Duodenal mucosa (tissue), 2 donors: ENCODE data around the gene IDI2.
"Not testable (repeated sequence)": the region's sequence is repeated elsewhere in the genome, so short reads cannot be mapped to it uniquely, and the experiment has no call there.

Experiments
- H3K27ac ChIP-seq: one replicate; pipeline ENCODE4 v1.7.0; 2013; ENCODE audit warnings: low read depth, low read length
- H3K27me3 ChIP-seq, 2 donors: one replicate each; pipeline ENCODE4 v1.7.0; 2013; ENCODE audit warnings: low read length in 2 of 2, control low read depth in 1 of 2; ENCODE audit not compliant: insufficient read depth in 2 of 2, control insufficient read depth in 1 of 2
- H3K36me3 ChIP-seq, 2 donors: one replicate each; pipeline ENCODE4 v1.7.0; 2013; ENCODE audit warnings: low read length in 2 of 2, control low read depth in 1 of 2; ENCODE audit not compliant: insufficient read depth in 2 of 2, control insufficient read depth in 1 of 2
- H3K4me1 ChIP-seq, 2 donors: one replicate each; pipeline ENCODE4 v1.7.0; 2013; ENCODE audit warnings: low read length in 2 of 2, control low read depth in 1 of 2; ENCODE audit not compliant: insufficient read depth in 2 of 2, control insufficient read depth in 1 of 2
- H3K4me3 ChIP-seq, 2 donors: one replicate each; pipeline ENCODE4 v1.7.0; 2013; ENCODE audit warnings: low read length in 2 of 2, low read depth in 1 of 2
- H3K9ac ChIP-seq, 2 donors: one replicate each; pipeline ENCODE4 v1.7.0; 2013; ENCODE audit warnings: low read length in 2 of 2, low read depth in 1 of 2
- H3K9me3 ChIP-seq, 2 donors: one replicate each; pipeline ENCODE4 v1.7.0; 2013; ENCODE audit warnings: low read length in 2 of 2, control low read depth in 1 of 2; ENCODE audit not compliant: control insufficient read depth in 1 of 2

Gene IDI2

DNA sequence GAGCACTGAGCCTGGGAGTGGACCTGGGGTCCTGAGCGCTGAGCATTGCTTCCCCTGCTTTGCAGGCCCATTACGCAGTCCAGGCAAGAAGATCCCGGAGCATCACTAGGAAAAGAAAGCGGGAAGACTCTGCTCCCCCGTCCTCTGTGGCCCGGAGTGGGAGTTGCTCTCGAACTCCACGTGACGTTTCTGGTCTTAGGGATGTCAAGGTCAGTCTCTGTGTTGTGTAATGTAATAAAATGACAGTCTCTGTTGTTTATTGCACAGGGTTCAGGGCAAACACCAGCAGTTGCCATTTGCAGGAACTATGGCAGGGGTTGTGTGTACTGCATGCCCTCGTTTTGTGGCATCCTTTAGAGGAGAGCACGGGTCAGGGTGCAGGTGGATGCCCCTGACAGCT is 10.0 kb downstream of the IDI2 start:
- H3K9ac ChIP-seq = no peak overlapping the region
- no peaks in the 10 kb centered on the region for H3K27me3 ChIP-seq
- H3K36me3 ChIP-seq = peaks cover 54 to 77% of the 10 kb centered on the region in 2 donors

DNA sequence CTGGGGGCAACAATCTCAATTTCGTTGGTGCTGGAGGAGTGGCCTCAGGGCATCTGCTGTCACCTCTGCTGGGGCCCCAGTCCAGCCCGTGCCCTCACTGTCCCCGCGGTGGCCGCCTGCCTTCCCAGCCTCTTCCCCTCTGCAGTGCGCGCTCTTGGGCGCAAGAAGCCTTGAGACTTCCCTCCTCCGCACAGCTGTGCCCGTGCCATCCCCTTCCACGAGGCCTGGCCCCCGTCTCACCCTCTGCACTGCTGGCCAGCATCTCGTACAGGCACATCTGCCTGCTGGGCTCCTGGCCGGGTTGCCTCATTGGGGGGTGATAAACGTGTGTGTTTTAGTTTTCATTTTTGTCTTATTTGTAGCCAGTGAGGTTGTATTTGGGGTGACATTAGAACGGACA is 14.0 kb downstream of the IDI2 start:
- Histone ChIP-seq H3K36me3 (peaks cover 42 to 88% of the 10 kb centered on the region in 2 donors), H3K27ac (no peak overlapping the region), H3K9me3 (no peaks in the 10 kb centered on the region), H3K4me3 (no peak overlapping the region), H3K27me3 (no peaks in the 10 kb centered on the region), H3K4me1 (no peaks in the 10 kb centered on the region), H3K9ac (no peak overlapping the region)

More for the DNA sequence above, 10.0 kb downstream of the IDI2 start:
- no peaks in the 10 kb centered on the region for H3K4me1 ChIP-seq
- no peak overlapping the region for H3K27ac ChIP-seq
- no peak overlapping the region for H3K4me3 ChIP-seq
- no peaks in the 10 kb centered on the region for H3K9me3 ChIP-seq

- H3K27ac ChIP-seq = no peak overlapping the region
- peaks cover 39 to 88% of the 10 kb centered on the region in 2 donors for H3K36me3 ChIP-seq
- no peaks in the 10 kb centered on the region for H3K27me3 ChIP-seq
- H3K9me3 ChIP-seq = no peaks in the 10 kb centered on the region
- no peak overlapping the region for H3K4me3 ChIP-seq
- H3K9ac ChIP-seq = no peak overlapping the region
- no peaks in the 10 kb centered on the region for H3K4me1 ChIP-seq
These were observed 15.0 kb downstream of the IDI2 start for GRCh38 chr10:1010703-1011102.

- not testable (repeated sequence) for H3K9me3 ChIP-seq, H3K27ac ChIP-seq, H3K4me1 ChIP-seq, H3K27me3 ChIP-seq, H3K4me3 ChIP-seq, H3K9ac ChIP-seq
- peaks cover 40 to 89% of the 10 kb centered on the region in 2 donors for H3K36me3 ChIP-seq
These were observed 15.7 kb downstream of the IDI2 start for GRCh38 chr10:1009947-1010346.

GRCh38 chr10:1009071-1009494 is 16.6 kb downstream of the IDI2 start:
- no peaks in the 10 kb centered on the region for H3K9me3 ChIP-seq
- no peaks in the 10 kb centered on the region for H3K4me1 ChIP-seq
- H3K36me3 ChIP-seq = peaks cover 47 to 89% of the 10 kb centered on the region in 2 donors
- no peaks in the 10 kb centered on the region for H3K27me3 ChIP-seq
- H3K27ac ChIP-seq = no peak overlapping the region
- H3K9ac ChIP-seq = no peak overlapping the region
- no peak overlapping the region for H3K4me3 ChIP-seq

DNA sequence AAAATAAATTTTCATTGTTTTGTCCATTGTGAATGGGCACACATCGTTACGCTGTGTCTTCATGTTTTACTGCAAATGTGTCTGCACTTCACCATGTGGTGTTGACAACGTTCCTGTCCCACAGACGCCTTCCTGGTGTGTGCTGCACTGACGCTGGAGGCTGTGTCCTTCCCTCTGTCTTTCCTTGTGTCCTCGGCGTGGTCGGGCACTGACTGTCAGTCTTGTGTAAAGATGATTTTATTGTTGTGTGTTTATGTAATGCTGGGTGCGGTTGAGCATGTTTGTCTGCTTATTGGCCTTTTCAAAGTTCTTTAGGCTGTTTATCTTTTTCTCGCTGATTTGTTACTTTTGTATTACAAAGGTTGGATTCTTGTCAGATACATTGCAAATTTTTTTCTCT is 18.1 kb downstream of the IDI2 start:
- no peak overlapping the region for H3K27ac ChIP-seq
- H3K4me1 ChIP-seq = no peaks in the 10 kb centered on the region
- peaks cover 55 to 93% of the 10 kb centered on the region in 2 donors for H3K36me3 ChIP-seq
- no peak overlapping the region for H3K4me3 ChIP-seq
- H3K27me3 ChIP-seq = no peaks in the 10 kb centered on the region
- peaks cover 0 to 5% of the 10 kb centered on the region in 2 donors for H3K9me3 ChIP-seq
- no peak overlapping the region for H3K9ac ChIP-seq

DNA sequence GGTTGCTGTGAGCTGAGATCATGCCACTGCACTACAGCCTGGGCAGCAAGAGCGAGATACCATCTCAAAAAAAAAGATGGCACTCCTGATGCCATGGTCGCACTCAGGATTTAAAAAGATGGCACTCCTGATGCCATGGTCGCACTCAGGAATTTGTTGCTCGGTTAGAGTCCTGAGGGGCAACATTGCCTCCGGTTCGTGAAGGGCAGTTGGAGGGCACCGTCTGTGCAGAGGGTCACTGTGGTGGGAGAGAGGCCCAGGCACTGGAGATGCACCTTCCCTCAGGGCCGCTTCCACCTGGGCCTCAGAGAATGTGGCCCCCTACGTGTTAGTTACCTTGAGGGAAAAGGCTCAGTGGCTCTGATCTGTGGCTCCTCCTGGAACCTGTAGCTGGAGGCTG is 19.1 kb downstream of the IDI2 start:
- H3K27me3 ChIP-seq = no peaks in the 10 kb centered on the region
- H3K9ac ChIP-seq = no peak overlapping the region
- peaks cover 2 to 12% of the 10 kb centered on the region in 2 donors for H3K9me3 ChIP-seq
- H3K36me3 ChIP-seq = peaks cover 52 to 93% of the 10 kb centered on the region in 2 donors
- H3K4me3 ChIP-seq = no peak overlapping the region
- H3K4me1 ChIP-seq = no peaks in the 10 kb centered on the region
- H3K27ac ChIP-seq = no peak overlapping the region

DNA sequence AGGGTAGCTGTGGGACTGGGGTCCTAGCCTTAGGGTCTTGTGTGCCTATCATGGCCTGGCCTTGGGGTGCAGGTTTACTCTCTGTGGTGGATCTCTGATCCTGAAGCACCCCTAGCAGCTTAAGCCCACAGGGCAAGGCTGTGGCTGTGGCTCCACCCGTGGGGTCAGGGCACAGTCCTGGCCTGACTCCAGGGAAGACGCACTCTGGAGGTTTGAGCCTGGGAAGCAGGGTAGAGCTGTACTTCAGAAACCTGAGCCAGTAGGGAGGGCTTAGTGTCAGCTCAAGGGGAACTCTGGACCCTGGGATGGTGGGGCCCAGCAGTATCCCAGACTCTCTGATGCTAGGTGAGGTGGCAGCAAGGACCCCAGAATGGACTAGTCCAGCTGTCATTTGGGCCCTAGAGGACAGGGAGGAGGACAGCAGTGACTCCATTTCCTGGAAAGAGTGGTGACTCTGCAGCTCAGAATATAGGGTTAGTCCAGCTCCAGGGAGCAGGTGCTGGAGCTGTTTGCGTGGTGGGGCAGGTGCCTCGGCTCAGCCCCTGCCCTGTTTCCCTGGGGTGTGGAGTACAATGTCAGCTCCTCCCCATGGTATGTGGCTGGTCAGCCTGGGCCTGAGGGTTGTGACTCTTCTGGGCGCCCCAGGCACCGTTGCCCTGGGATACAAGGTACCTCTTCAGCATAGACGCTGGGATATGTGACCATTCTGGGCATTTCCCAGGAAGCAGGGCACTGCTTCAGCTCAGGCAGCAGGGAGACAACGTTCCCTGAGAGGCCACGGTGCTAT is 21.6 kb downstream of the IDI2 start:
- Histone ChIP-seq H3K27ac (no peak overlapping the region), H3K27me3 (no peaks in the 10 kb centered on the region), H3K4me1 (no peaks in the 10 kb centered on the region), H3K9me3 (peaks cover 2 to 12% of the 10 kb centered on the region in 2 donors), H3K36me3 (peaks cover 53 to 95% of the 10 kb centered on the region in 2 donors), H3K4me3 (no peak overlapping the region), H3K9ac (no peak overlapping the region)

DNA sequence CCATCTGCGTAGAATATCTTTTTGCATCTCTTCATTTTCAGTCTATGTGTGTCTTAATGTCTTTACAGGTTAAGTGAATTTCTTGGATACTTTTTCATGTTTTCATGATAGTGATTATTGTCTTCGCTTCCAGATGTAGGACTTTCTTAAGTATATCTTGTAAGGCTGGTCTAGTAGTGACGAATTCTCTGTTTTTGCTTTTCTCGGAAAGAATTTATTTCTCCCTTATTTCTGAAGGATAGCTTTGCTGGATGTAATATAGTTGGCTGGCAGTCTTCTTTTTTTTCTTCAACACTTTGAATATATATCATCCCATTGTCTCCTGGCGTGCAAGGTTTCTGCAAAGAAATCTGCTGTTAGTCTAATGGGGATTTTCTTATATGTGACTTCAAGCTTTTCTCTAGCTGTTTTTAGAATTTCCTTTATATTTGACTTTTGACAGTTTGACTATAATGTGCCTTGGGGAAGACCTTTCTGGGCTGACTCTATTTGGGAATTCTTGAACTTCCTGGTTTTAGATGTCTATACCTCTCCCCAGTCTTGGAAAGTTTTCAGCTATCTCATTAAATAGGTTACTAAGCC is 23.1 kb downstream of the IDI2 start:
- H3K36me3 ChIP-seq = peaks cover 59 to 96% of the 10 kb centered on the region in 2 donors
- no peak overlapping the region for H3K4me3 ChIP-seq
- H3K9me3 ChIP-seq = peaks cover 2 to 12% of the 10 kb centered on the region in 2 donors
- H3K27me3 ChIP-seq = no peaks in the 10 kb centered on the region
- H3K27ac ChIP-seq = no peak overlapping the region
- H3K9ac ChIP-seq = no peak overlapping the region
- no peaks in the 10 kb centered on the region for H3K4me1 ChIP-seq

DNA sequence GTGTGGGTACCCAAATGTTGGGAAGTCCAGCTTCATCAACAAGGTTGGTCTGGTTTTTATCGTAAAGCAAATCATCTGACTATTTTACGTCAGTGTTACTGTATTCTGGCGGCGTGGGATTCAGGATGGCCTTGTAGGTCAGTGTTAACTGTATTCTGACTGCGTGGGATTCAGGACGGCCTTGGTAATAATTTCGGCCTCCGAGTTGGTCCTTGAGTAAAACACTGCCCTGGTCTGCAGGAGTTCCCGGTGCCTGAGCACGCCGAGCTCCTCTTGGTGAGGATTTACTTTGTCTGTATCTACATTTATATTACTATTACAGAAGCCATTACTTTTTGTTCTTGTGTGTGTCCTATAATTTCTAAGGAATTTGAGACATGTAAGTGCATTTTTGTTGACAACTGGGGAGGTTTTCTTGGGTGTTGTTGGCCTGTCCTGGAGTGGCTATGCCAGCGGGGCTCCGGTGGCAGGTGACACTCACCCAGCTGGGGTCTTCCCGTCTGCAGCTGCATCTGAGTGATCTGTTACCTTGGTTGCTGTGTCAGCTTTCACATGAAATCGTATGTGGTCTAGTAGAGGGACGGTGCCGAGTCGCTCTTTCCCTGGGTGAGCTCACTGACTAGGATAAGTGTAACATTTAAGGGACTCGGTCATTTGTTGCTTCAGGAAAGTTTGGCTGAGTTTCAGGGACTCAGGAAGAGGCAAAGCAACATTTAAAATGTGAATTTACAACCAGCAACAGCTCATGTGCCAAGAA is 28.2 kb downstream of the IDI2 start:
- Histone ChIP-seq H3K9me3 (peaks cover 2 to 5% of the 10 kb centered on the region in 2 donors), H3K27me3 (no peaks in the 10 kb centered on the region), H3K36me3 (peaks cover 50 to 95% of the 10 kb centered on the region in 2 donors), H3K4me1 (no peaks in the 10 kb centered on the region), H3K27ac (no peak overlapping the region), H3K9ac (no peak overlapping the region), H3K4me3 (no peak overlapping the region)
